ENCODE data around the gene HIC2.
"Not testable (repeated sequence)": the region's sequence is repeated elsewhere in the genome, so short reads cannot be mapped to it uniquely, and the experiment has no call there.

Gene HIC2

GRCh38 chr22:21417227-21417746 lies at the start of gene HIC2:
HIC2 (plus strand) TSS chr22:21417371; CDS start chr22:21442832, 25,461 bp downstream.
- not testable (repeated sequence) for DNase-seq

DNA sequence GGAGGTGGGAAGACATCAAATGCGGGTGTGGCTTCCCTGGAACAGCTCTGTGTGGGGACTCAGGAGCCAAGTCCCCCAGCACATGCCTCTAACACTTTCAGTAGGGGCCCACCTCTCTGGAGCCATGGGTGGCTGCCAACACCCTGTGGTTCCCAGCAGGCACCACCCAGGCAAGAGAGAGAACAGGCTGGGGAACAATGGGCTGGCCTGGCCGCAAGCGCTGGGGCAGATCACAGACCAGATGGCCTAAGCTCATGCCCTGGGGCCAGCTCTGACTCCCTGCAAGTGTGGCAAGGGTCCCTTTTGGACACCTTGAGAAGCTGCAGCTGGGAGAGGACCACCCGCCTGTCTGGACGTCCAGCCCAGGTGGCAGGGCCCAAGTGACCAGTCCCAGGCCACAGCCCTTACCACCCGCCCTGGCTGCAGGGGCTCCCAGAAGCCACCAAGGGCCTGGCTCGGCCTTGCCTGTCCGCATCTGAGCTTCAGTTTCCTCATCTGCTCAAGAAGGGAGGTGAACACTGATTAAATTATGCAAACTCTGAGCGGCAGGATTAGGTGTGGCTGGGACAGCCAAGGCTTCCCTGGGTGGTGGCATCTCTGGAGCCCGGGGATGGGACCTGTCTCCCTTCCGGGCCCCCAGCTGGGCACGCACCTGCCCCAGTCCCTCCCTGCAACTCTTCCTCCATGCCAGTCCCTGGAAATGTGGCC lies 48.4 kb upstream of the HIC2 start:
- DNase-seq = not testable (repeated sequence)

DNA sequence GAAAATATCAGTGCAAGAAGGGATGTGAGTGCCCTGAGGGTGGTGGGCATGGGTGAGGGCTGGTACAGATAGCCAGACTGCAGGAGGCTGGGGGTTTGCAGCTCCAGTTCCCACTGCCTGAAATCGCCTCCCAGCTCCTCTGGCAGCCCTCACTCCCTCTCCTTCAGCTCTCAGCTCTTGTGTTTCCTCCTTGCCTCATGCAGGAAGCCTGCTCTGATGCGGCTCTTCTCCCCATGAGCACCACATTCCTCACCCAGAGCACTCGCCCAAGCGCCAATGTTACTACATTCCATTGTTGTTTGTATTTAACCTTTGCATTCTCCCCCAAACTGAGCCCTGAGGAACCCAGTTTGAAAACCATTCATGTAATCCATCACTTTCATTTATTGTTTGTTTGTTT lies 41.3 kb upstream of the HIC2 start:
- DNase-seq = not testable (repeated sequence)

GRCh38 chr22:21383701-21384467 lies 33.3 kb upstream of the HIC2 start, which contains the start of gene RIMBP3B:
RIMBP3B (plus strand) TSS chr22:21383751; CDS start chr22:21383859, 108 bp downstream.
- not testable (repeated sequence) for DNase-seq

GRCh38 chr22:21384468-21385357 lies 32.5 kb upstream of the HIC2 start:
- DNase-seq = not testable (repeated sequence)

DNA sequence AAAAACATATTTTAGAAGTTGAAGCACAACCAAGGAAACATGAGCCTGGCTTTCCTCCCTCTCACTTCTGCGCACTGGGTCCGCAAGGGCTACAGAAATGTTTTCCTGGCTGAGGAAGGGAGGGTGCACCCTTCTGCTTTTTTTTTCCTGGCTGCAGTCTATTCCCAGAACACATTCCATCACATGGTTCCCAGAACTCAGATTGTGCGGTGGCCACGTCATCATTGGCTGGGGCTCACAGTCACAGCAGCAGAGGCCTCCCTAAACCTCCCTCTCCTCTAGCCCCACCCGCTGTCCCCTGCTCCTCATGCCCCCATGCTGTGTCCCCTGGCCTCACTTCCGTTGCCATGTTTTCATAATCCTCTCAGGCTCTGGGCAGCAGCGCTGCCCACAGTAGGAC lies 27.7 kb upstream of the HIC2 start:
- not testable (repeated sequence) for DNase-seq

GRCh38 chr22:21390013-21390412 lies 27.2 kb upstream of the HIC2 start:
- not testable (repeated sequence) for DNase-seq

- not testable (repeated sequence) for DNase-seq
These were observed 22.6 kb upstream of the HIC2 start for GRCh38 chr22:21394613-21395012.

DNA sequence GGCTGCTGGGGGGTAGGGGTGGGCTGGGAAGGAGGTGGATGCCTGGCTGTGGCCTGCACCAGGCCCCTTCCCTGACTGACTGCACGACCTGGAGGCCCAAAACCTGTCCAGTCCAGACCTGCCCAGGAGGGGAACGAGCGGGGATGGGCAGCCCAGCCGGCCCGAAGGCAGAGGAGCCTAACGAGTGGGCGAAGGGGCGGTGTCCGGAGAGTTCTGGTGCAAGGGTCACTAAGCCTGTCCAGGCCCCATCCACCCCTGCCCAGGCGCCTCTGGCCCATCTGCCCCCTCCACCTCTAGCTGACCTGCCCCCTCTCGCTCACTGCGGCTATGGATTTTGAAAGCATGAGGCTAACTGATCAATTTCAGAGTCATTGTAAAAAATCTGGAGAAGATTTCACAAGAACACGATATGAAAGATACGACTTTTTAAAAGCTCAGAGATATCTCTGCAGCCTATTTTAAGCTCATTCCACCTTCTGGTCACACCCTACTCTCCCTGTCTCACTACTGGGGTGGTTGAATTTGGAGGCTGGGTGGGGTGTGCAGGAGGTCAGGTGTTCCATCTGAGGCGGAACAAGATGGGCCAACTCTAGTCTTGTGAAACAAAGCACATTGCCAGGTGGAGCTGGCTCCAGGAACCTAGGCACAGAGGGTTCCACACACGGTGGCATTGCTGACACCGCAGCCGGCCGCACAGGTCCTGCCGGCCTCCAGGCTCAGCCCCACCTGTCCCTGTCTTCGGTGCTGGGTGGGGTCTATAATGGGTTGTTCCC lies 15.8 kb upstream of the HIC2 start:
- not testable (repeated sequence) for DNase-seq

GRCh38 chr22:21402763-21403314 lies 14.3 kb upstream of the HIC2 start:
- DNase-seq = not testable (repeated sequence)

- not testable (repeated sequence) for DNase-seq
These were observed 10.0 kb upstream of the HIC2 start for GRCh38 chr22:21407139-21407538.

- not testable (repeated sequence) for DNase-seq
These were observed 9.4 kb upstream of the HIC2 start for GRCh38 chr22:21407792-21408191.

DNA sequence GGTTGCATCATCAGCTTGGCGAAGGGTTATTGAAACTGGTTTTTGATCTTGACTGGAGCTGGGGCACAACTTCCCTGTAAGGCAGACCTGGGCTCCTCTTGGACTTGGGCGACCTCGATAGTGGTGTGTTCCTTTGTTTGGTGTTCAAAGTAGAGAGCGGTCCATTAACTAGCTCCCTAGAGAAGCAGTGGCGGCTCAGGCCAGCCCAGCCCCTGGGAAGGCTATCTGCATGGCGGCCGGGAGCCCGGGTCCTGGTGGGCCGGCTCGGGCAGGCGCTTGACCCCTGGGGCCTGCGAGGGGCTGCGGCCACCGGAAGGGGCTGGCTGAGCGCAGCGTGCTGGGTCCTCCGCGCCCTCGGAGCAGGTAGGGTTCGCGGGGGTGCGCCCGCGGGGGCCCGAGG lies 796 bp upstream of the HIC2 start:
- DNase-seq = not testable (repeated sequence)

DNA sequence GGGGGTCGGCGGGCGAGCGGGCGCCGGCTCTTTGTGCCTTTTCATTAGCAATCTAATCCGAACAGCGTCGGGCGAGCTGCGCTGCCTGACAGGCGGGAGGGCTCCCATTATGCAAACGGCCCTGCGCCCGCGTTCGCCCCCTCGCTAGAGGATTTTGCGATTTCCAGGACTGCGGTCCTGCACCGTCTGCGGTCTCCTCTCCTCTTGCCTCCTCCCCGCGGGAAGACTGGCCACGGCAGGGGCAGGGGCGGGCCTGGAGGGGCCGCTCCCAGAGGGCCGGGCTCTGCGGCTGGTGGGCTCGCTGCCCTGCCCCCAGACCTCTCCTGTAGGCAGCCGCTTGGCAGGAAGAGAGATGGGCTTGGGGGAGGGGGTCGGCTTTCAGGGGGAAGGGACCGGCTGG lies 682 bp downstream of the HIC2 start:
- not testable (repeated sequence) for DNase-seq

GRCh38 chr22:21418974-21419638 lies 1.9 kb downstream of the HIC2 start:
- not testable (repeated sequence) for DNase-seq

DNA sequence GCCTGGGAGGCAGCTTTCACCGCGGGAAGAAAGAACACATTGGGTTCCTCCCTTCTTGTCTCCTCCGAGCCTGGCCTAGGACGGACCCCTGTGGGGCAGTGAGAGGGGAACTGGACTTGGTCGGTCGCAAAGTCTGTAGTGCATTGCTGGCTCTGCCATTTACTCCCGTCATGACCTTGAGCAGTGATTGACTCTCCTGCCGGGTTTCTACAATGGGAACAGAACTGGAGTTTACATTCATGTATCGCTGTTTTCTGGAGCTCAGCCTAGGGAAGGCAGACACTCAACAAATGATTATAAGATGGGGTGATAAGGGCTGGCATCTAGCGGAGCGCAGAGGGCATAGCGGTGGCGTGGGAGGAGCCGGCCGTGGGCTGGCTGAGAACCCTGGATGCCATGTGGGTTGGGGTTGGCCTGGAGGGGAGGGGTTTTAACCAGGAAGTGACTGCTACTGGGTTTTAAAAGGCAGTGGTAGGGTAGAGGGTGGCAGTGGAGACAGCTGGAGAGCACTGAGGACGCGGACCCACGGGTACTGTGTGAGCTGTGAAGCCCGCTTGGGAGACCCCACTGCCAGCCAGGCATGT lies 3.1 kb downstream of the HIC2 start:
- not testable (repeated sequence) for DNase-seq

- not testable (repeated sequence) for DNase-seq
These were observed 7.0 kb downstream of the HIC2 start for GRCh38 chr22:21424084-21424709.

DNA sequence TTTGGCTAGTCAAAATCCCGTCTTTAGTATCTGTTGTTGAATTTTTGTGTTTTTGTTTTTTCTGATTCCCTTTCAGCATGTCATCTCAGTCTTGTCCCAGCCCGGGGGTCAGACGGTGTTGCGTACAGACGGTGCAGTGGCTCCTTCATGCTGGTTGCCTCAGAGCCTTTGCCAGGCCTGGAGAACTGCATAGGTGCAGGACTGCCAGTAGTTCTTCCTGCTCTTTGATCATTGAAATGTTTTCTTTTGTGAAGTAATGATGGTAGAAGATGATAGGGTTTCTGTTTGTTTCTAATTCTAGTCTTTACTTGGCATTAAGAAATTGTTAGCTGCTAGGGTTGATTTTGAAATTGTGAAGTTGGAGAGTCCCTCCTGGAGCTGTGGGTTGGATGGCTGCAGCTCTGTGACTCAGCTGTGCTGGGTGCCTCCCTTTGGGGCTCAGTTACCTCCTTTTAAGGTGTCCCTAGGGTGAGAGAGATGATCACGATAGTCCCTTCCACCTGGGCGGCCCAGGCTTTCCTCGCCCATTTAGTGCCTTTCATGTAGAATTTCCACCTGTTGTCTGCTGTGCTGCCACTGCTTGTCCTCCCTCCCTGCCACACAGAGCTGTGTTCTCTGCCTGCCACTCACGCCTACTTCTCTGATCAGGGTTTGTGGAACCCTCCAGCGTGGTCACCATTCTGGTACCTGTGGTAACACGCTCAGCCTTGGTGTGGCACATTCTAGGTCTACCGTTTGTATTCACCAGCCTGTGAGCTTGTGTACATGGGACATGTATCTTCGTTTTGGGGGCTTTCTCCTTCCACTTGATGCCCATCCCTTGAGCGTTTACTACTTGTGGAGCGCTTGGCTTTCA lies 17.4 kb downstream of the HIC2 start:
- DNase-seq = not testable (repeated sequence)
